Neuronal stem cell (in vitro differentiated cells): ENCODE data around the gene DLX6. TPM values are rescaled to one million over a fixed set of nuclear protein-coding genes. Genes with fewer than 3 reads are reported as not detected.
"Not testable (repeated sequence)": the region's sequence is repeated elsewhere in the genome, so short reads cannot be mapped to it uniquely, and the experiment has no call there.

Experiments used
- DNase-seq: peaks from one replicate; pipeline ENCODE4 v3.0.0-alpha.2; 2013; ENCODE audit warnings: low spot score
- H2AFZ ChIP-seq: one replicate; pipeline ENCODE4 v1.6.1; 2013; ENCODE audit warnings: mild to moderate bottlenecking, low read length, inconsistent platforms
- H2AK5ac ChIP-seq: 2 replicates; pipeline ENCODE4 v1.6.1; 2013; ENCODE audit warnings: low read depth, mild to moderate bottlenecking, inconsistent platforms, low read length, moderate library complexity, mixed read lengths
- H2BK120ac ChIP-seq: 2 replicates; pipeline ENCODE4 v1.6.1; 2013; ENCODE audit warnings: low read depth, mild to moderate bottlenecking, inconsistent platforms, low read length, moderate library complexity, mixed read lengths
- H2BK12ac ChIP-seq: one replicate; pipeline ENCODE4 v1.6.1; 2013; ENCODE audit warnings: low read length, inconsistent platforms
- H2BK15ac ChIP-seq: 2 replicates; pipeline ENCODE4 v1.6.1; 2013; ENCODE audit warnings: mild to moderate bottlenecking, low read length, inconsistent platforms, mixed read lengths
- H2BK5ac ChIP-seq: one replicate; pipeline ENCODE4 v1.6.1; 2013; ENCODE audit warnings: inconsistent platforms, mild to moderate bottlenecking, low read length, moderate library complexity
- H3K14ac ChIP-seq: one replicate; pipeline ENCODE4 v1.6.1; 2013; ENCODE audit warnings: low read length, inconsistent platforms
- H3K18ac ChIP-seq: 2 replicates; pipeline ENCODE4 v1.6.1; 2013; ENCODE audit warnings: low read length, inconsistent platforms
- H3K23ac ChIP-seq: 2 replicates; pipeline ENCODE4 v1.6.1; 2013; ENCODE audit warnings: low read depth, mild to moderate bottlenecking, mixed read lengths, low read length, inconsistent platforms; ENCODE audit not compliant: poor library complexity
- H3K27ac ChIP-seq: replicated peaks from 3 replicates; pipeline ENCODE4 v1.5.1; 2013; ENCODE audit warnings: low read length, inconsistent platforms
- H3K27me3 ChIP-seq, 3 experiments: 2 replicates each; pipeline ENCODE4 v1.6.1; 2013; ENCODE audit warnings: low read length in 3 of 3, mild to moderate bottlenecking in 2 of 3, inconsistent platforms in 1 of 3, low read depth in 1 of 3, mixed read lengths in 1 of 3, moderate library complexity in 1 of 3; ENCODE audit not compliant: control insufficient read depth in 3 of 3, insufficient read depth in 3 of 3
- H3K36me3 ChIP-seq, 2 donors: replicated peaks in 1 of 2; 2 replicates each; pipeline ENCODE4 v1.6.1; 2013; ENCODE audit warnings: low read length in 2 of 2; ENCODE audit not compliant: control insufficient read depth in 2 of 2, insufficient read depth in 2 of 2
- H3K4ac ChIP-seq: 2 replicates; pipeline ENCODE4 v1.6.1; 2013; ENCODE audit warnings: inconsistent platforms, mild to moderate bottlenecking, low read length, moderate library complexity
- H3K4me1 ChIP-seq, 2 donors: 1 replicate in 1 of 2; 2 replicates in 1 of 2; pipeline ENCODE4 v1.6.1; 2013; ENCODE audit warnings: low read length in 2 of 2, low read depth in 1 of 2; ENCODE audit not compliant: control insufficient read depth in 2 of 2, insufficient read depth in 1 of 2
- H3K4me2 ChIP-seq: one replicate; pipeline ENCODE4 v1.6.1; 2013; ENCODE audit warnings: mild to moderate bottlenecking, low read length, inconsistent platforms; ENCODE audit not compliant: insufficient read depth, poor library complexity, severe bottlenecking
- H3K4me3 ChIP-seq, 2 donors: 2 replicates each; pipeline ENCODE4 v1.5.1; 2013; ENCODE audit warnings: low read length in 2 of 2, mild to moderate bottlenecking in 2 of 2, inconsistent platforms in 1 of 2, moderate library complexity in 1 of 2
- H3K79me1 ChIP-seq: one replicate; pipeline ENCODE4 v1.6.1; 2013; ENCODE audit warnings: low read depth, mild to moderate bottlenecking, inconsistent platforms, low read length, moderate library complexity
- H3K9ac ChIP-seq: one replicate; pipeline ENCODE4 v1.6.1; 2013; ENCODE audit warnings: mild to moderate bottlenecking, low read depth, low read length, inconsistent platforms; ENCODE audit not compliant: poor library complexity
- H3K9me3 ChIP-seq, 2 donors: replicated peaks in 1 of 2; 2 replicates each; pipeline versions ENCODE3 to v1.6.1; 2013; ENCODE audit warnings: low read length in 2 of 2, mild to moderate bottlenecking in 2 of 2, inconsistent platforms in 1 of 2, low read depth in 1 of 2, mixed read lengths in 1 of 2, moderate library complexity in 1 of 2; ENCODE audit not compliant: control insufficient read depth in 2 of 2, insufficient read depth in 1 of 2
- H4K8ac ChIP-seq: one replicate; pipeline ENCODE4 v1.6.1; 2013; ENCODE audit warnings: low read depth, mild to moderate bottlenecking, inconsistent platforms, low read length, moderate library complexity
- H4K91ac ChIP-seq: one replicate; pipeline ENCODE4 v1.6.1; 2013; ENCODE audit warnings: low read length, low read depth, mild to moderate bottlenecking, inconsistent platforms; ENCODE audit not compliant: poor library complexity
- WGBS, 2 donors: extraction: QIAGEN DNeasy Blood & Tissue Kit; methylation state at CpG; one replicate each; pipeline ENCODE4 v1.1.7; 2013; ENCODE audit warnings: missing lambda C conversion rate in 2 of 2, mixed read lengths in 1 of 2; ENCODE audit not compliant: insufficient read length in 2 of 2, insufficient replicate concordance in 1 of 2; ENCODE audit errors: extremely low coverage in 2 of 2; 5-methylcytosine and 5-hydroxymethylcytosine counted together
- small RNA-seq: library from polyadenylated mRNA; stranded (forward); fragments of <200 nt; extraction: miRNeasy Mini kit (QIAGEN cat#:217004); gene quantifications from one replicate; pipeline ENCODE3, GENCODE V24; 2013; ENCODE audit not compliant: insufficient read depth

DLX6 gene

DNA sequence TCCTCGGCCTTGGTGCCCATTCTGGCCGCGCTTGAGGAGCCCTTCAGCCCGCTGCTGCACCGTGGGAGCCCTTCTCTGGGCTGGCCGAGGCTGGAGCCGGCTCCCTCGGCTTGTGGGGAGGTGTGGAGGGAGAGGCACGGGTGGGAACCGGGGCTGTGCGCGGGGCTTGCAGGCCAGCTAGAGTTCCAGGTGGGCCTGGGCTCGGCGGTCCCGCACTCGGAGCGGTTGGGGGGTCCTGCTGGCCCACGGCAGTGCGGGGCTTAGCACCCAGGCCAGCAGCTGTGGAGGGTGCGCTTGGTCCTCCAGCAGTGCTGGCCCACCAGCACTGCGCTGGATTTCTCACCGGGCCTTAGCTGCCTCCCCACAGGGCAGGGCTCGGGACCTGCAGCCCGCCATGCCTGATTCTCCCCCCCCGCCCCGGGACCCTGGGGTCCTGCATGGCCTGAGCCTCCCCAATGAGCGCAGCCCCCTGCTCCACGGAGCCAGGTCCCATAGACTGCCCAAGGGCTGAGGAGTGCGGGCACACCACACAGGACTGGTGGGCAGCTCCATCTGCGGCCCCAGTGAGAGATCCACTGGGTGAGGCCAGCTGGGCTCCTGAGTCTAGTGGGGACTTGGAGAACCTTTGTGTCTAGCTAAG is 29.0 kb downstream of the DLX6 start:
- WGBS, 2 donors, result no CpG with 5 or more reads among the region's 30 CpGs
- not testable (repeated sequence) for DNase-seq, H2BK5ac ChIP-seq, H3K36me3 ChIP-seq, H3K14ac ChIP-seq, H3K18ac ChIP-seq, H3K4me2 ChIP-seq, H3K4me3 ChIP-seq, H2AFZ ChIP-seq, H2BK12ac ChIP-seq, H3K79me1 ChIP-seq, H3K4me1 ChIP-seq, H2AK5ac ChIP-seq, H3K4ac ChIP-seq, H2BK120ac ChIP-seq, H4K8ac ChIP-seq, H3K9ac ChIP-seq, H3K9me3 ChIP-seq, H3K23ac ChIP-seq, H2BK15ac ChIP-seq, H3K27ac ChIP-seq, H4K91ac ChIP-seq
- H3K27me3 ChIP-seq, result peaks cover 0 to 26% (median 0%) of the 10 kb centered on the region in 3 experiments

DNA sequence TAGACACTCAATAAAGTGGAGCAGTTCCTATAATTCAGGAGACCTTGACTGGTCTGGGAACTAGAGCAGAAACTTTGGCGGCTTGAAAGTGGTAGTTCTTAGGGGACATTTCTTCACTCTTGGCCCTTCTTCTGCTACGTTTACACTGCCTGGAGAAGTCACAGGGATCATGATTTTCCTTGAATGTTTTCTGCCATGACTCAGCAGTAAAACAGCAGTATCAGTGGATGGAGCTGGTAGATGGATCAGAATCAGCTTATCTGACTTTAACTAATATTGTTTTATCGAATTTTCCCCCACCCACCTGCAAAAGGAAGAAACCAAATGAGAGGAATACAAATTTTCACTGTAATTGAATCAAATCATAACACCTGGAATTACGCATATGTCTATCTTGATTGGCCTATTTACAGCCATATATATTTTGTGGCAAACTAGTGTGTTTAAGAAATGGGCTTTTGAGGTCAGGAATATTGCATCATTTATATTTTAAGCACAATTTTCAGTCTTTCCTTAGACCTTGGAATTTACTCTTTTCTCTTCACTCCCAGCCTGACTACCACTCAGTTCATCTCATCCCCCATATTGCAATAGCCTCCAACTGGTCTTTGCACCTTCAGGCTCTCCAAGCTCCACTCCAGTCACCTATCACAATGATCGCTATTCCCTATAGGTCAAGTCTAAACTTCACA is 34.2 kb downstream of the DLX6 start:
- no peak overlapping the region for H3K4me3 ChIP-seq
- peaks cover 0 to 18% (median 0%) of the 10 kb centered on the region in 3 experiments for H3K27me3 ChIP-seq
- no peak overlapping the region for H3K27ac ChIP-seq
- H3K79me1 ChIP-seq, result peaks cover 1% of the 10 kb centered on the region
- H3K4ac ChIP-seq, result no peak overlapping the region
- no peak overlapping the region for H2BK15ac ChIP-seq
- no peaks in the 10 kb centered on the region for H3K9me3 ChIP-seq
- WGBS, 2 donors, result no CpG with 5 or more reads among the region's 5 CpGs
- no peak overlapping the region for H2BK12ac ChIP-seq
- no peak overlapping the region for H2BK5ac ChIP-seq
- no peaks in the 10 kb centered on the region for H3K4me1 ChIP-seq
- no peak overlapping the region for H3K9ac ChIP-seq
- no peak overlapping the region for H3K18ac ChIP-seq
- no peak overlapping the region for H3K23ac ChIP-seq
- H4K91ac ChIP-seq, result no peak overlapping the region
- no peak overlapping the region for H2BK120ac ChIP-seq
- DNase-seq, result no peak
- H2AFZ ChIP-seq, result no peak overlapping the region
- no peaks in the 10 kb centered on the region for H3K36me3 ChIP-seq
- no peak overlapping the region for H3K14ac ChIP-seq
- no peak overlapping the region for H2AK5ac ChIP-seq
- no peak overlapping the region for H4K8ac ChIP-seq
- H3K4me2 ChIP-seq, result no peak overlapping the region

DNA sequence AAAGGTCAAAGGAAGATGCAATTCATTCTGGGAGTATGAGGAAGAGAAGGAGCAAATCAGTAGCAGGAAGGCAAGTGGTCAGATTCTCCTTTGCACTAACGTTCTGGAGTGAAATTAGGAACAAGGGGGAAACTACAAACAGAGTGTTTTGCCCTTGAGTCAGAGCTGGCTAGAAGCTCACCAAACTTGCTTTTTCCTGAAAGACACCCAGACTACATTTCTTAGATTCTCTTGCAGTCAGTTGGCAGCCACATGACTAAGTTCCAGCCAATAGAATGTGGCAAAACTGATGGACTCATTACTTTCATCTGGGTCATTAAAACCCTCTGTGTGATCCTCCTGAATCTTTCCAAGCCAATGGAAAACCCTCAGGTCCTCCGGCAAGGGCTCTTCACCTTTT is 37.9 kb downstream of the DLX6 start:
- Histone ChIP-seq H3K36me3 (no peaks in the 10 kb centered on the region), H3K79me1 (no peaks in the 10 kb centered on the region), H3K4me1 (no peaks in the 10 kb centered on the region), H2AK5ac (no peak overlapping the region), H2BK5ac (no peak overlapping the region), H2BK12ac (no peak overlapping the region), H3K4ac (no peak overlapping the region), H3K14ac (no peak overlapping the region), H4K91ac (no peak overlapping the region), H3K27me3 (peaks cover 0 to 18% (median 0%) of the 10 kb centered on the region in 3 experiments), H3K18ac (no peak overlapping the region), H3K9ac (no peak overlapping the region), H3K27ac (no peak overlapping the region), H3K4me3 (no peak overlapping the region), H3K4me2 (no peak overlapping the region), H2AFZ (no peak overlapping the region), H3K23ac (no peak overlapping the region), H2BK120ac (no peak overlapping the region), H2BK15ac (no peak overlapping the region), H3K9me3 (no peaks in the 10 kb centered on the region), H4K8ac (no peak overlapping the region)
- no peak for DNase-seq
- WGBS, 2 donors, result no CpG with 5 or more reads among the region's 2 CpGs

Small RNA genes lying within 50 kb of the gene (small RNA-seq; reads per million reads assigned to genes)
- gene RF01778 (not detected), gene RF01887 (not detected), gene RF01888 (not detected)
